Measurements from ENCODE around the gene SEPTIN5. TPM values are rescaled to one million over a fixed set of nuclear protein-coding genes. Genes with fewer than 3 reads are reported as not detected.

SEPTIN5 gene
- total RNA-seq (10 to 100 TPM in 3 of 4 donors, 1 to 10 TPM in 1; 5.7 to 26.0 (median 12.8) TPM), polyA plus RNA-seq (1 to 10 TPM; 1.2 to 6.2 (median 3.0) TPM)

DNA sequence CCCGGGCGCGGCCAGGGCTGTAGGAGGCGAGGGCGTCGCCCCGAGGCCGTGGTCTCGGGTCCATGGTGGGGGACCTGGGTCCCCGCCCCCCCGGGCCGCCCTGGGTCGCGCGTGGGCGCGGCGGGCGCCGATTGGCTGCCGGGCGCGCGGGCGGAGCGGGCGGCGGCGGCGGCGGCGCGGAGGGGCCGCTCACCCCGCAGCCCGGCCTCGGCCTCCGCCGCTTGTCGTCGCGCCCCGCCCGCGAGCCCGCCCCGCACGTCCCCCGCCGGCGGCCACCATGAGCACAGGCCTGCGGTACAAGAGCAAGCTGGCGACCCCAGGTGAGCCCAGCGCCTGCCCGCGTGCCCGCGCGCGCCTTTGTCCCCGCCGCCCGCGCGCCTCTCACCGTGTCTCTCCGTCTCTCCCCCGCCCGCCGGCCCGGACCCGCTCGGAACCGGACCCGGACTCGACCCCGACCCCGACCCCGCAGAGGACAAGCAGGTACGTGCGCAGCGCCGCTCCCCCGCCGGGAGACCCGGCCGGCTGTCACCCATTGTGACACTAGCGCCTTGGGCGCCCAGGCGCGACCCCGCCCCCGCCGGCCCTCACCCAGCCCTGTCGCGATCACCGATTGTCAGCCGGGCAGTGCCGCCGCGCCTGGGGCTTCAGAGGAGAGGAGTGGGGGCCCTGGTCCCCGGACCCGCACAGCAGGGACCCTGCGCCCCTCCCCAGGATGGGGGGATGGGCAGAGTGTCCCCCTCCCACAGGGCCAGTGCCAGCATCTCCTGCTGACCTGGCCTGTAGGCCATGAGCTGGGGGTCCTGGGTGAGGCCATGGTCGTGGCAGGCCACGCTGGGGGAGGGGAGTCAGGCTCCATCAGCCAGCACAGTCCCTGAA lies at the start of gene SEPTIN5:
Gene SEPTIN5, plus strand, starts transcription at position 192 of the 876 bp plus-strand sequence. Its CDS starts 86 bp downstream, at position 278.
- no peak for DNase-seq
- peak within 1 kb of the TSS in 3 of 4 donors; percentile 18 to 32 (median 31) for H3K27ac ChIP-seq
- TF ChIP-seq POLR2AphosphoS5 (IDR thresholded peaks at IDR 0.05) (no peak), CTCF (IDR thresholded peaks at IDR 0.05) (no peak), POLR2A (IDR thresholded peaks at IDR 0.05) (no peak), EP300 (IDR thresholded peaks at IDR 0.05) (no peak)
- peaks cover 5 to 17% (median 8%) of the 10 kb centered on the region in 3 donors for H3K27me3 ChIP-seq
- intact Hi-C loops (cut with DNase I) = no loop called here
- peak within 1 kb of the TSS; percentile 51 to 73 (median 62) for H3K4me3 ChIP-seq
- peaks cover 0 to 38% (median 31%) of the 10 kb centered on the region in 4 donors for H3K4me1 ChIP-seq
- no peaks in the 10 kb centered on the region for H3K9me3 ChIP-seq
- H3K36me3 ChIP-seq = no peaks in the 10 kb centered on the region
- 2 to 3% methylated on average over 106 of the region's 106 CpGs for WGBS, 2 donors

GRCh38 chr22:19664951-19665783 lies 49.1 kb upstream of the SEPTIN5 start:
- no peaks in the 10 kb centered on the region for H3K9me3 ChIP-seq
- peaks cover 0 to 5% (median 0%) of the 10 kb centered on the region in 3 donors for H3K27me3 ChIP-seq
- intact Hi-C loops (cut with DNase I) = no loop called here
- no peaks in the 10 kb centered on the region for H3K36me3 ChIP-seq
- no peak overlapping the region for H3K4me3 ChIP-seq
- WGBS, 2 donors = 92% methylated on average over 19 of the region's 19 CpGs
- no peak overlapping the region for H3K27ac ChIP-seq
- DNase-seq = no peak
- no peak for TF ChIP-seq POLR2A (IDR thresholded peaks at IDR 0.05)
- no peak for TF ChIP-seq CTCF (IDR thresholded peaks at IDR 0.05)
- no peak for TF ChIP-seq EP300 (IDR thresholded peaks at IDR 0.05)
- no peak for TF ChIP-seq POLR2AphosphoS5 (IDR thresholded peaks at IDR 0.05)
- peaks cover 0 to 12% (median 8%) of the 10 kb centered on the region in 4 donors for H3K4me1 ChIP-seq

DNA sequence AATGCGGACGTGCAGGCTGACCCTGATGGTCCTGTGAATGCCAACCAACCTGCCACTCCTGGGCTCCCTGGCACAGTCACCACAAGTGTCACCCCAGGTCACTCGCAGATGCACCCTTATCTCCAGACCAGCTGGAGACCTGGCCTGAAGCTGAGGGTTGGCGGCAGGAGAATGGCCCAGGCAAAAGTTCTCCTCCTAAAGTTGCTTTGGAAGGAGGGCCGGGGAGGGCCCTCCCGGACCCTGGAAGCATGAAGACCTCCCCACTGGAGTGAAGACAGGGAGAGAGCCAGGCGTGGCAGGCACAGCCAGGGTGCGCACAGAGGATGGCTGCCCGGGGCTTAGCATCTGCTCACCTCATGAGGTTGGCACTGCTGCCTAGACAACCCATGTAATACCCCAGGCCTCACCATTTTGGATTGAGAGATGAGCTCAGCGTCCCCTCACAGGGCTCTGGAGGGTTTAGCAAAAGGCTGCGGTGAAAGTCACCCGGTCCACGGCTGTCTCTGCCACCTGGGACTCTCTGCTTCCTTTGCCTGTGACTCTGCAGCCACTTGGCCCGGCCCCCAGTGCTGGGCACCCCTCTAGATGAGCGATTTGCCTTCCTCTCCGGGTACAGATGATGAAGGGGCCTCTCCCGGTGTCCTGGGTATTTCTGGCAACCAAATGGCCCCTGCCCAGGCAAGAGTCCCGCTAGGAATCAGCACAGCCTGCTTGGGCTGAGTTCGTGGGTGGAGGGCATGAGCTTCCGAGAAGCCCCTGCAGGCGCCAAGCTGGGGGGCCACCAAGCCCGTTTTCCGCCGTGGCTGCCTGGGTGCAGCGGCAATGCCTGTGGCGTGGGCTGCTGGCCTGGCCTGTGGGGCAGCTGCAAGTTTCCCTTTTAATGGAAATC lies 48.3 kb upstream of the SEPTIN5 start:
- no peak overlapping the region for H3K27ac ChIP-seq
- no peak for DNase-seq
- H3K36me3 ChIP-seq = no peaks in the 10 kb centered on the region
- no peak overlapping the region for H3K4me3 ChIP-seq
- no peaks in the 10 kb centered on the region for H3K9me3 ChIP-seq
- intact Hi-C loops (cut with DNase I) = no loop called here
- TF ChIP-seq POLR2A (IDR thresholded peaks at IDR 0.05) = no peak
- TF ChIP-seq EP300 (IDR thresholded peaks at IDR 0.05) = no peak
- TF ChIP-seq POLR2AphosphoS5 (IDR thresholded peaks at IDR 0.05) = no peak
- TF ChIP-seq CTCF (IDR thresholded peaks at IDR 0.05) = no peak
- WGBS, 2 donors = 89 to 91% methylated on average over 26 of the region's 26 CpGs
- H3K27me3 ChIP-seq = peaks cover 0 to 5% (median 0%) of the 10 kb centered on the region in 3 donors
- H3K4me1 ChIP-seq = peaks cover 0 to 12% (median 8%) of the 10 kb centered on the region in 4 donors

All from sigmoid colon (tissue), 7 donors.